ENCODE results near the gene SP140L.

DNA sequence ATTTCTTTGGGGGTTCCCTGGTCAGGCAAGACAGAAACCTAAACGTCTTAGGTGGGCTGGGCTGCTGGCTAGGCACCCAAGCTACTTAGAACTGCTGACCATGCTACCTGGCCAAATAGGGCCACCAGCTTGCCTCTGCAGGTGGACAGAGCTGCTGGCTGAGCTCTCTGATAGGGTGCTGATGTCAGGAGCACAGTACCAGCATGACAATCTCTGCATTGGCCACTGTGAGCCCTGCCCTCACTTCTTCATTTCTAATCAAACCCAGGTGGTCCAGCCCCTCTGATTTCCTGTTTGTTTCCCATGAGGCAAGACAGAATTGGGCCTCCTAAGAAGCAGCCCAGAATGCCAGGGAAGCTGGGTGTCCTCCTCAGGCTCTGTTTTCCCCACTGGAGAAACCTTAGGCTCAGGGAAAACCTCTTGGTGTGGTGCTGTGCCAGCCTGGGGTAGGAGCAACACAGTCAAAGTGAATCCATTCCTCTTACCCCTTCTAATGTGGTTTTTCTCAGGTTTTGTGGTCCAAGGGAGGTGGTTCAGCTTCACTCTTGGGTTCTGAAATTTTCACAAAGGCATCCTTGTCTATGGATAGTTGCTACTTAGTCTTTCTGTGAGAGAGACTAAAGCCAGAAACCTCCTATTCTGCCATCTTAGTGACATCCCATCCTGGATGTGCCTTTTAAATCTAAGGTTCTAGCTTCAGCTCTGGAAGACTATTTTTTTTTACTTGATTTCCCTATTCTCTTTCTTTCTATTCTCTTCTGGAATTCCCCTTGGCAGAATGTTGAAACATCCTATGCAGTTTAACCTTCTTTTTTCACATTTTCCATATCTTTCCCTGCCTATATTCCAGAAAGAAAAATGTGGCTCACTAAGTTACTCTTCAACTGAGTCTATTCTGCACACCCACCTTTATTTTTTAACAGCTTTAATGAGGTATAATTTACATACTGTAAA lies 104.2 kb downstream of the SP140L start:
- TF ChIP-seq, protein P1, sequence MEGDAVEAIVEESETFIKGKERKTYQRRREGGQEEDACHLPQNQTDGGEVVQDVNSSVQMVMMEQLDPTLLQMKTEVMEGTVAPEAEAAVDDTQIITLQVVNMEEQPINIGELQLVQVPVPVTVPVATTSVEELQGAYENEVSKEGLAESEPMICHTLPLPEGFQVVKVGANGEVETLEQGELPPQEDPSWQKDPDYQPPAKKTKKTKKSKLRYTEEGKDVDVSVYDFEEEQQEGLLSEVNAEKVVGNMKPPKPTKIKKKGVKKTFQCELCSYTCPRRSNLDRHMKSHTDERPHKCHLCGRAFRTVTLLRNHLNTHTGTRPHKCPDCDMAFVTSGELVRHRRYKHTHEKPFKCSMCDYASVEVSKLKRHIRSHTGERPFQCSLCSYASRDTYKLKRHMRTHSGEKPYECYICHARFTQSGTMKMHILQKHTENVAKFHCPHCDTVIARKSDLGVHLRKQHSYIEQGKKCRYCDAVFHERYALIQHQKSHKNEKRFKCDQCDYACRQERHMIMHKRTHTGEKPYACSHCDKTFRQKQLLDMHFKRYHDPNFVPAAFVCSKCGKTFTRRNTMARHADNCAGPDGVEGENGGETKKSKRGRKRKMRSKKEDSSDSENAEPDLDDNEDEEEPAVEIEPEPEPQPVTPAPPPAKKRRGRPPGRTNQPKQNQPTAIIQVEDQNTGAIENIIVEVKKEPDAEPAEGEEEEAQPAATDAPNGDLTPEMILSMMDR (IDR thresholded peaks at IDR 0.05), result no peak
- no peak for TF ChIP-seq POLR2A (IDR thresholded peaks at IDR 0.05)

All from upper lobe of left lung (tissue), 4 donors.